Natural killer cell (primary cell): ENCODE data around the gene FCAMR. TPM values are rescaled to one million over a fixed set of nuclear protein-coding genes. Genes with fewer than 3 reads are reported as not detected.

Source experiments
- ATAC-seq, 3 donors: fragments of 150-1000 bp in 2 of 3; fragments of 200-7000 bp in 1 of 3; cut with Tn5 transposase; 1 replicate in 1 of 3; 2 replicates in 2 of 3; pipeline ENCODE4 v1.10.0; 2021; ENCODE audit warnings: mild to moderate bottlenecking in 2 of 3, moderate library complexity in 2 of 3
- DNase-seq, 2 donors: peaks; one replicate each; pipeline versions ENCODE4 v3.0.0 to v3.0.0-alpha.2; 2013 to 2021; ENCODE audit warnings: mixed read lengths in 1 of 2
- H3K27ac ChIP-seq: one replicate; pipeline ENCODE4 v1.5.1; 2013; ENCODE audit warnings: mild to moderate bottlenecking, low read length
- H3K27me3 ChIP-seq: one replicate; pipeline ENCODE4 v1.6.1; 2013; ENCODE audit warnings: low read length; ENCODE audit not compliant: control insufficient read depth, insufficient read depth
- H3K36me3 ChIP-seq: one replicate; pipeline ENCODE4 v1.6.1; 2013; ENCODE audit warnings: low read length; ENCODE audit not compliant: control insufficient read depth, insufficient read depth
- H3K4me1 ChIP-seq: one replicate; pipeline ENCODE4 v1.6.1; 2013; ENCODE audit warnings: low read length; ENCODE audit not compliant: control insufficient read depth, insufficient read depth
- H3K4me3 ChIP-seq: one replicate; pipeline ENCODE4 v1.5.1; 2013; ENCODE audit warnings: low read length
- H3K9me3 ChIP-seq: one replicate; pipeline ENCODE4 v1.6.1; 2013; ENCODE audit warnings: low read length; ENCODE audit not compliant: control insufficient read depth, insufficient read depth
- H3K27ac Mint-ChIP-seq, 2 donors: one replicate each; pipeline ENCODE4 v1.8.0; 2022; ENCODE audit warnings: mild to moderate bottlenecking in 2 of 2, mixed read lengths in 2 of 2, moderate library complexity in 1 of 2
- H3K27me3 Mint-ChIP-seq, 2 donors: one replicate each; pipeline ENCODE4 v1.8.0; 2022; ENCODE audit warnings: low read depth in 2 of 2, mixed read lengths in 2 of 2
- H3K36me3 Mint-ChIP-seq: one replicate; pipeline ENCODE4 v1.8.0; 2022; ENCODE audit warnings: mixed read lengths
- H3K4me1 Mint-ChIP-seq, 2 donors: one replicate each; pipeline ENCODE4 v1.8.0; 2022; ENCODE audit warnings: mixed read lengths in 2 of 2
- H3K4me3 Mint-ChIP-seq: one replicate; pipeline ENCODE4 v1.8.0; 2022; ENCODE audit warnings: mild to moderate bottlenecking, moderate library complexity, mixed read lengths
- H3K9me3 Mint-ChIP-seq, 2 donors: one replicate each; pipeline ENCODE4 v1.8.0; 2022; ENCODE audit warnings: mixed read lengths in 2 of 2
- CTCF ChIP-seq: fragments of 200-600 bp; IDR thresholded peaks from one replicate; pipeline ENCODE4 v1.8.0; 2022; ENCODE audit warnings: antibody characterized with exemption
- WGBS: methylation state at CpG from one replicate; pipeline ENCODE4 v1.1.7; 2013; ENCODE audit warnings: missing lambda C conversion rate; ENCODE audit not compliant: insufficient coverage; 5-methylcytosine and 5-hydroxymethylcytosine counted together
- intact Hi-C: fragments of 100-400 bp; cut with micrococcal nuclease; formaldehyde crosslinking; loops from one replicate; pipeline ENCODE4 v1.14.2; 2022
- total RNA-seq, 4 donors: library from RNA; stranded (reverse); fragments of 120-200 nt in 1 of 4; gene quantifications; one replicate each; pipeline versions ENCODE4 v1.2.3 to v1.2.4, GENCODE V29; 2013 to 2022

FCAMR gene
- total RNA-seq, 3 donors from 2014 or later (not counting 1 experiment from before 2014, with no cell fraction given) = not detected

- Mint-ChIP-seq H3K36me3 (no peaks in the 10 kb centered on the region), H3K27ac (no peak overlapping the region), H3K9me3 (no peaks in the 10 kb centered on the region), H3K4me1 (no peaks in the 10 kb centered on the region), H3K4me3 (no peak overlapping the region), H3K27me3 (peaks cover 38 to 51% of the 10 kb centered on the region in 2 donors)
- TF ChIP-seq CTCF = no peak
- Histone ChIP-seq H3K4me3 (no peak overlapping the region), H3K27ac (no peak overlapping the region), H3K27me3 (no peaks in the 10 kb centered on the region), H3K4me1 (no peaks in the 10 kb centered on the region), H3K9me3 (no peaks in the 10 kb centered on the region), H3K36me3 (no peaks in the 10 kb centered on the region)
- WGBS = 76% methylated on average over 3 of the region's 3 CpGs
- ATAC-seq = no peak
- intact Hi-C loops = no loop called here
- DNase-seq = no peak
Observed at GRCh38 chr1:206986402-206986801, 16.1 kb upstream of the FCAMR start.

GRCh38 chr1:206985162-206985749, 15.0 kb upstream of the FCAMR start:
- H3K4me1 Mint-ChIP-seq = no peaks in the 10 kb centered on the region
- H3K4me3 ChIP-seq = no peak overlapping the region
- no peak overlapping the region for H3K27ac ChIP-seq
- no peak overlapping the region for H3K4me3 Mint-ChIP-seq
- no peaks in the 10 kb centered on the region for H3K27me3 ChIP-seq
- ATAC-seq (no peak), DNase-seq (no peak)
- no peaks in the 10 kb centered on the region for H3K36me3 Mint-ChIP-seq
- H3K27ac Mint-ChIP-seq = no peak overlapping the region
- no peaks in the 10 kb centered on the region for H3K4me1 ChIP-seq
- intact Hi-C loops = no loop called here
- no peak for TF ChIP-seq CTCF
- no peaks in the 10 kb centered on the region for H3K9me3 ChIP-seq
- H3K36me3 ChIP-seq = no peaks in the 10 kb centered on the region
- no peaks in the 10 kb centered on the region for H3K9me3 Mint-ChIP-seq
- peaks cover 36 to 47% of the 10 kb centered on the region in 2 donors for H3K27me3 Mint-ChIP-seq
- 92% methylated on average over 10 of the region's 10 CpGs for WGBS

- no peaks in the 10 kb centered on the region for H3K4me1 ChIP-seq
- Mint-ChIP-seq H3K36me3 (no peaks in the 10 kb centered on the region), H3K4me1 (no peaks in the 10 kb centered on the region), H3K9me3 (no peaks in the 10 kb centered on the region), H3K4me3 (no peak overlapping the region), H3K27me3 (peaks cover 24 to 31% of the 10 kb centered on the region in 2 donors), H3K27ac (no peak overlapping the region)
- H3K9me3 ChIP-seq = no peaks in the 10 kb centered on the region
- 25% methylated on average over 4 of the region's 4 CpGs for WGBS
- TF ChIP-seq CTCF = peak; percentile 66
- no peaks in the 10 kb centered on the region for H3K27me3 ChIP-seq
- no peak overlapping the region for H3K27ac ChIP-seq
- H3K4me3 ChIP-seq = no peak overlapping the region
- DNase-seq (peak; percentile 52 to 78), ATAC-seq (peak; percentile 71 to 89 (median 86))
- intact Hi-C loops = loop anchor here (1.0 to 5.0 kb wide), 6 partner anchors 70 to 348 kb away; partner anchors contain the start of gene IL20
- H3K36me3 ChIP-seq = no peaks in the 10 kb centered on the region
Observed at GRCh38 chr1:206982216-206982615, 12.0 kb upstream of the FCAMR start.
